ENCODE measurements around the gene RNF166.
A peak's percentile ranks its signal among the peaks of the same experiment; 100 is the strongest.

RNF166 gene

GRCh38 chr16:88733630-88734360 is 27.6 kb upstream of the RNF166 start:
- Mint-ChIP-seq H3K4me3 (no peak overlapping the region), H3K9me3 (no peaks in the 10 kb centered on the region), H3K27ac (no peak overlapping the region), H3K4me1 (peaks cover 11% of the 10 kb centered on the region), H3K36me3 (peaks cover 56% of the 10 kb centered on the region)
- ATAC-seq (no peak), DNase-seq (ENCODE audit: low spot score in 2 of 2) (no peak)

DNA sequence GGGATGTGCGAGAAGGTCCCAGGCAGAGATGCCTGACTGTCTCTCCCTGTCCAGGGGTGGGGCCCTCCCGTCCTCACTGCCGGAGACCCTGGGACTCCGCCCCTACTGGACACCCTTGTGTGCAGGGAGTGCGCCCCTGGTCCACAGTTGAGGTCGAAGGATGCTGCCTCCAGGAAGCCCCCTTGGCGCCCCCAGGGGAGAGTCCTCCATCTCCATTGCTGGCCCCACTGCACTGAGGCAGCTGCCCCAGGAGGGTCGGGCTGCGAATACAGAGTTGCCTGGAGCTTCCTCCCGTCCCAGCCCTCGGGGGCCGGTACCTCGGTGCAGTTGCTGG is 26.7 kb upstream of the RNF166 start:
- H3K9me3 Mint-ChIP-seq, result no peaks in the 10 kb centered on the region
- peaks cover 50% of the 10 kb centered on the region for H3K36me3 Mint-ChIP-seq
- H3K27ac Mint-ChIP-seq, result peak overlapping the region; percentile 12
- DNase-seq (ENCODE audit: low spot score in 2 of 2) (no peak), ATAC-seq (no peak)
- H3K4me1 Mint-ChIP-seq, result peaks cover 8% of the 10 kb centered on the region
- no peak overlapping the region for H3K4me3 Mint-ChIP-seq

DNA sequence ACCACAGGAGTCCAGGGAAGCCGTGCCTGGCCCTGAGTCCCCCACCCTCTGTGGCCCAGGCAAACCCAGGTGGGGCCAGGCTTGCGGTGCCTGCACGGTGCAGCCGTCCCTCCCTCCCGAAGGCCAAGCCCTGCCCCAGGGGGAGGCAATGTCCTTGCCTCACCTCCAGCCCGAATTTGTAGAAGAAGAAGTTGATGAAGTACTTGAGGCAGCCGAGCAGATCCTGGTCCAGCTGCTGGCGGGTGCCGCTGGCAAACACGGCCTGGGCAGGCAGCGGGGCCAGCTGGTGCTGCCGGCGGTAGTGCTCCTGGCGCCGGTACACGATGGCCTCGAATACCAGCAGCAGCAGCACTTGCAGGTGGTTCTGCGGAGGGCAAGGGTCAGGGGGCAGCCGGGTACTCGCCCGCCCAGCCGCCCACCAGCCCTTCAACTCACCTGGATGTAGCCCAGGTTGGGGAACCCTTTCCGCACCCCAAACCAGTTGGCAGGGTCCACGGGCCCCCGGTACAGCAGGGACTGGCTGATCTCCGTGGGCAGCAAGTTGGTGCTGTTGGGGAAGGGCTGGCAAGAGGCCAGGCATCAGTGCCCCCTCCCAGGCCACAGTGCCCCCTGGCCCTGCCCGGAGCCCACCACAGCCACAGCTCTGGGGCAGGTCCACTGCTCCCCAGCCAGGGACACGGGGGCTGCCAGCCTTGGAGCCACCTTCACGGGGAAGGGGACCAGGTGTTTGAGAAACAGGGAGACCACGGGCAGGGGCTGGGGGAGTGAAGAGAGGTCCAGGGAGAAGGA is 26.2 kb upstream of the RNF166 start:
- no peak overlapping the region for H3K4me3 Mint-ChIP-seq
- H3K36me3 Mint-ChIP-seq, result peaks cover 50% of the 10 kb centered on the region
- peaks cover 8% of the 10 kb centered on the region for H3K4me1 Mint-ChIP-seq
- no peak for DNase-seq (ENCODE audit: low spot score in 2 of 2)
- no peaks in the 10 kb centered on the region for H3K9me3 Mint-ChIP-seq
- H3K27ac Mint-ChIP-seq, result peak overlapping the region; percentile 12
- ATAC-seq, result peak; percentile 45

GRCh38 chr16:88731699-88732098 is 25.5 kb upstream of the RNF166 start:
- ATAC-seq (peak; percentile 31), DNase-seq (ENCODE audit: low spot score in 2 of 2) (no peak)
- peaks cover 56% of the 10 kb centered on the region for H3K36me3 Mint-ChIP-seq
- H3K4me3 Mint-ChIP-seq, result no peak overlapping the region
- no peaks in the 10 kb centered on the region for H3K9me3 Mint-ChIP-seq
- H3K27ac Mint-ChIP-seq, result peak overlapping the region; percentile 88
- H3K4me1 Mint-ChIP-seq, result peaks cover 8% of the 10 kb centered on the region

- Mint-ChIP-seq H3K4me3 (no peak overlapping the region), H3K9me3 (no peaks in the 10 kb centered on the region), H3K27ac (peak overlapping the region; percentile 88), H3K36me3 (peaks cover 58% of the 10 kb centered on the region), H3K4me1 (peaks cover 8% of the 10 kb centered on the region)
- ATAC-seq (no peak), DNase-seq (ENCODE audit: low spot score in 2 of 2) (no peak)
Observed at GRCh38 chr16:88730632-88731607, 24.7 kb upstream of the RNF166 start.

DNA sequence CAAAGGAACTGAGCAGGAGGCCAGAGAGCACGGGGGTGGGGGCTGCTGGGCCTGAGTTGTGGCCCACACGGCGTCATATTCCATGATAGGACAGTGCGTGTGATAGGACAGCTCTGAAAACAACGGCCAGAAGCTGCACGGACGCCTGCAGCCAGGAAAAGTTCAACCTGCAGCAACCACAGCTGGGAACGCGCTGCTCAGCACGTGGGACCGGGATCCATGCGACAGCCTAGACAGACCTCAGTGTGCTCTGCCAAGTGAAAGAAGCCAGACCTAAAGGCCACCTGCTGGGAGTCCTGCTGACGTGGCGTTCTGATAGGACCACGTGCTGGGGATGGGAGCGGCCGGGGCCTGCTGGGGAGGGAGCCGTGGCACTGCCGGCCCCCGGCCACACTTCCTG is 21.7 kb upstream of the RNF166 start:
- Mint-ChIP-seq H3K36me3 (peaks cover 70% of the 10 kb centered on the region), H3K4me3 (no peak overlapping the region), H3K4me1 (peaks cover 8% of the 10 kb centered on the region), H3K9me3 (no peaks in the 10 kb centered on the region), H3K27ac (no peak overlapping the region)
- DNase-seq (ENCODE audit: low spot score in 2 of 2) (no peak), ATAC-seq (no peak)

DNA sequence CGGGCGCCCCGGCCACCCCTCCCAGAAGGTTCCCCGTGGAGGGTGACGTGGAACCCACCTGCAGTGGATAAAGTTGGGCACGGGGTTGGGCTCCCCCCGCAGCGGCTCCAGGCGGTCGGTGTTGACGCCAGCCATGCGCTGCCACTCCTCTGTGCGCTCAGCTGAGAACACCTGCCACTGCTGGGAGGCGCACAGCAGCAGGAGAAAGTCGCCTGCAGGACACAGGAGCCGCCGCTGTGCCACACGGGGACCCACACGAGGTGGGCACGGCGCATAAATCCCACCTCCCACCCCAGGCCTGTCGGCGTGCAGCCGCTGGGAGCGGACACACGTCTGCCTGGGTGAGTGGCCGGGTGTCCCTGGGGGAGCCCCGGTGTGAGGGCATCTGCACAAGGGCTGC is 20.8 kb upstream of the RNF166 start:
- Mint-ChIP-seq H3K36me3 (peaks cover 72% of the 10 kb centered on the region), H3K27ac (no peak overlapping the region), H3K9me3 (no peaks in the 10 kb centered on the region), H3K4me1 (peaks cover 8% of the 10 kb centered on the region), H3K4me3 (no peak overlapping the region)
- DNase-seq (ENCODE audit: low spot score in 2 of 2), result no peak
- ATAC-seq, result no peak

- ATAC-seq (no peak), DNase-seq (ENCODE audit: low spot score in 2 of 2) (no peak)
- Mint-ChIP-seq H3K4me1 (peaks cover 4% of the 10 kb centered on the region), H3K4me3 (no peak overlapping the region), H3K27ac (no peak overlapping the region), H3K9me3 (no peaks in the 10 kb centered on the region), H3K36me3 (peaks cover 72% of the 10 kb centered on the region)
Observed at GRCh38 chr16:88726408-88726749, 20.2 kb upstream of the RNF166 start.

DNA sequence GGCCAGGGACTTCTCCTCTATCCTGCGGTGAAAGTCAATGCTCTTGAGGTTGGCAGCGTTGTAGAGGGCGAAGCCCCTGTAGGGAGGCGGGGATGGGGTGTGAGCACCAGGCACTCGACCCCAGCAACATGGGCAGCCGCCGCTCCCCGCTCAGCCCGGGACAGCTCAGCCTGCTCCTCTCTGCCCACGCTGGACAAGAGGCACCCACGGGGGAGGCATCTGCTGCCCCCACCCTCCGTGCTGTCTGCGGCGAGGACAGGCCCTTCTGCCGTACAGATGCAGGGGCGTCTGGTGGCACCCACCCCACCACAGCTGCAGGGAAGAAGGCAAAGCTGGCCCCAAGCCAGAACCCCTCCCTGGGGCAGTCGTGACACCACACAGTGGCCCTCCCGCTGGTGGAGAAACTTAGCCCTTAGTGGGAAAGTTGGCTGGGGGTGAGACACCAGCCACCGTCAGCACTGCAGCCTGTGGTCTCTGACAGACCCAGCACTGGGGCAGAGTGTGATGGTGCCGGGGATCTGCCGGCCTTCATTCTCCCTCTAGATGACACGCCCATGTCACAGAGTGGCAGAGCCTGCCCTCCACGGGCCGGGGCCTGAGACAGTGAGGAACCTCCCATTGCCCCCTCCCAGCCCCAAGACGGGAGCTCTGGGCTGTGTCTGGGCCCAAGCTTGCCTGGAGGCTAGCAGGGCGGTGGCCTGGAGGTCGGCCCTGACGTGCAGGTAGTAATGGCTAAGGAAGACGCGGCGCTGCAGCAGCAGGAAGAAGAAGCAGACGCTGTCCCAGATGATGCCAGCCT is 19.6 kb upstream of the RNF166 start:
- Mint-ChIP-seq H3K36me3 (peaks cover 72% of the 10 kb centered on the region), H3K4me1 (no peaks in the 10 kb centered on the region), H3K9me3 (no peaks in the 10 kb centered on the region), H3K27ac (no peak overlapping the region), H3K4me3 (no peak overlapping the region)
- DNase-seq (ENCODE audit: low spot score in 2 of 2) (no peak), ATAC-seq (no peak)

DNA sequence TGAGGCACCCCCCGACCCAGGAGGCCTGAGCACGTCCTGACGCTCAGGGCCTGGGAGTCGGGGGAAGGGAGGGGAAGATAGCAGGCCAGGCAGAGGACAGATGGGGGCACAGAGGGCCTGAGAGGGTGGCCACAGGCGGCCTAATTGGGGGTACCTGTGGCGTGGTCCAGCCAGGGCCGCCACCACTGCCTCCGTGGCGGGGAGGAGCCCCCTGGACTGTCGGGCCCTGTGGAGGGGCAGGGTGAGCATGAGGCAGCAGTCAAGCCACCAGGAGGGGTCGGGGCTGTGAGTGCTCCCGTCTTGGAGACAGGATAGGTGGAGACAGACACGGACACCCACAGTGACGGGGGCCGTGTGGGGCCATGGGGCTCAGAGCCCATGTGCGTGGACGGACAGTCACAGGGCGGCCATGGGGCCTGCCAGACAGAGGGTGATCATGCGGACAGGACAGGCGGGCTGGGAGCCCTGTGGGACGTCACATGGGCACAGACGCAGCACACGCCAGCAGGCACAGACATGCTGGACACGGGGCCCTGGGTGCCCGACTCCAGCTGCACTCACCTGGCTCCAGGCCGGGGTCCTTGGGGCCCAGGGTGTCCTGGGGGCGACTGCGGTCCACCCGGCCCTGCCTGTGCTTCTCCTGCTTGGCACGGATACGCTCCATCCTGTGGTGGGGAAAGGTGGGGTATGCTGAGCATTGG is 18.8 kb upstream of the RNF166 start:
- DNase-seq (ENCODE audit: low spot score in 2 of 2) (no peak), ATAC-seq (no peak)
- Mint-ChIP-seq H3K4me3 (no peak overlapping the region), H3K9me3 (no peaks in the 10 kb centered on the region), H3K36me3 (peaks cover 72% of the 10 kb centered on the region), H3K4me1 (peaks cover 7% of the 10 kb centered on the region), H3K27ac (peak overlapping the region; percentile 60)

DNA sequence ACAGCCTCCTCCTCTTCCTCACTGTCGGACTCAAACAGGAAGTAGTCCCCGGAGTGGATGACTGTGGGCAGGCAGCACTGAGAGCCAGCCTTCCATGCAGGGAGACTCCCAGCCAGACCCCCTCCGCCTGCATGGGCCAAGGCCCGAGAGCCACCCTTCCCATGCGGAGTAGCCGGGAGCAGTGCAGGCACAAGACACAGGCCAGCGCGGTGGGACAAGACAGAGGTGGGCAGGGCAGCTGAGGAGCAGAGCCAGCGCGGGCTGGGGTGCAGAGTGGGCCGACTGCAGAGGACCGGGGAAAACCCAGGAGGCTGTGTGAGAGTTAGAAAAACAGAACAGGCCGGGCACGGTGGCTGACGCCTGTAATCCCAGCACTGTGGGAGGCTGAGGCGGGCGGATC is 17.7 kb upstream of the RNF166 start:
- ATAC-seq (no peak), DNase-seq (ENCODE audit: low spot score in 2 of 2) (no peak)
- Mint-ChIP-seq H3K36me3 (peaks cover 78% of the 10 kb centered on the region), H3K9me3 (no peaks in the 10 kb centered on the region), H3K27ac (peak overlapping the region; percentile 60), H3K4me3 (no peak overlapping the region), H3K4me1 (peaks cover 8% of the 10 kb centered on the region)

- Mint-ChIP-seq H3K36me3 (peaks cover 82% of the 10 kb centered on the region), H3K9me3 (no peaks in the 10 kb centered on the region), H3K4me1 (peaks cover 8% of the 10 kb centered on the region), H3K27ac (peak overlapping the region; percentile 60), H3K4me3 (no peak overlapping the region)
- ATAC-seq, result no peak
- no peak for DNase-seq (ENCODE audit: low spot score in 2 of 2)
Observed at GRCh38 chr16:88723507-88723887, 17.3 kb upstream of the RNF166 start.

GRCh38 chr16:88722784-88723506 is 16.7 kb upstream of the RNF166 start:
- peak overlapping the region; percentile 14 for H3K27ac Mint-ChIP-seq
- H3K4me1 Mint-ChIP-seq, result peaks cover 8% of the 10 kb centered on the region
- H3K9me3 Mint-ChIP-seq, result no peaks in the 10 kb centered on the region
- H3K4me3 Mint-ChIP-seq, result no peak overlapping the region
- H3K36me3 Mint-ChIP-seq, result peaks cover 85% of the 10 kb centered on the region
- ATAC-seq, result no peak
- DNase-seq (ENCODE audit: low spot score in 2 of 2), result no peak

Measured in stimulated activated effector memory CD8-positive, alpha-beta T cell treated with anti-CD3 and anti-CD28 coated beads, Interleukin-12 subunit alpha, Interleukin-12 subunit beta, amount 100 ng/mL, for 72 hours (primary cell).